K562 (cell line): ENCODE data around the gene GNPTAB. TPM values are rescaled to one million over a fixed set of nuclear protein-coding genes. Genes with fewer than 3 reads are reported as not detected.

ENCODE experiments used
- ATAC-seq: fragments of 200-7000 bp; cut with Tn5 transposase; 3 replicates; pipeline ENCODE4 v1.9.1; 2020; ENCODE audit warnings: moderate library complexity
- BruUV-seq: library from RNA; stranded (reverse); fragments of 400-500 nt; replicated peaks from 2 replicates; lab custom pipeline; 2021; lab: Mats Ljungman, UMichigan
- CTCF ChIA-PET: fragments of 300-600 bp; formaldehyde crosslinking; extraction: SDS; loops from one replicate; lab custom pipeline; 2021; ENCODE audit warnings: low intra/inter-chr PET ratio; lab: Yijun Ruan, JAX
- POLR2A ChIA-PET: fragments of 300-600, 350-650 bp; sonication (Branson Sonifier 250); formaldehyde crosslinking; extraction: SDS; loops from one replicate; lab custom pipeline; 2021; ENCODE audit warnings: antibody characterized with exemption, inconsistent platforms; lab: Yijun Ruan, JAX
- DNase-seq, 4 experiments: peaks; one replicate each; pipeline versions ENCODE4 v3.0.0 to v3.0.0-alpha.2; 2011 to 2018; ENCODE audit warnings: low spot score in 3 of 4, mixed read lengths in 3 of 4; ENCODE audit errors: extremely low read depth in 1 of 4
- FAIRE-seq: peaks from 2 replicates; lab custom pipeline; 2011; peaks lifted over from hg19 to GRCh38; lab: Jason Lieb, UNC
- H2AFZ ChIP-seq: 2 replicates; pipeline ENCODE4 v1.6.0; 2011; ENCODE audit warnings: low read depth, low read length, control low read depth, inconsistent platforms
- H3K27ac ChIP-seq: fragments of 200-600 bp; 3 replicates; pipeline ENCODE4 v1.8.0; 2011; ENCODE audit warnings: low read depth, mild to moderate bottlenecking, control low read depth, inconsistent platforms, low read length, moderate library complexity, mixed read lengths; ENCODE audit errors: extremely low read depth
- H3K27me3 ChIP-seq, 2 experiments: fragments of 300-600 bp in 1 of 2; 2 replicates in 1 of 2; 3 replicates in 1 of 2; pipeline versions ENCODE4 v1.6.0 to v1.8.0; 2011; ENCODE audit warnings: inconsistent platforms in 2 of 2, low read length in 2 of 2, mild to moderate bottlenecking in 1 of 2, mixed read lengths in 1 of 2, moderate library complexity in 1 of 2; ENCODE audit not compliant: control insufficient read depth in 2 of 2, insufficient read depth in 2 of 2
- H3K36me3 ChIP-seq: fragments of 300-600 bp; 3 replicates; pipeline ENCODE4 v1.8.0; 2011; ENCODE audit warnings: mild to moderate bottlenecking, low read length, inconsistent platforms; ENCODE audit not compliant: control insufficient read depth, insufficient read depth
- H3K4me1 ChIP-seq, 2 experiments: fragments of 200-600 bp in 1 of 2; replicated peaks in 1 of 2; 2 replicates in 1 of 2; 3 replicates in 1 of 2; pipeline versions ENCODE4 v1.5.1 to v1.8.0; 2011; ENCODE audit warnings: inconsistent platforms in 2 of 2, low read length in 2 of 2, mild to moderate bottlenecking in 1 of 2, mixed read lengths in 1 of 2, moderate library complexity in 1 of 2; ENCODE audit not compliant: control insufficient read depth in 2 of 2, insufficient read depth in 2 of 2
- H3K4me2 ChIP-seq: 2 replicates; pipeline ENCODE4 v1.6.1; 2011; ENCODE audit warnings: low read length, control low read depth, inconsistent platforms, mixed read lengths; ENCODE audit not compliant: insufficient read depth
- H3K4me3 ChIP-seq: fragments of 200-600 bp; sonication (generic), shearing (Covaris generic); 2 replicates; pipeline ENCODE4 v1.5.1; 2016; ENCODE audit warnings: control low read depth, inconsistent platforms
- H3K79me2 ChIP-seq: fragments of 200-600 bp; 3 replicates; pipeline ENCODE4 v1.8.0; 2011; ENCODE audit warnings: low read length, inconsistent platforms; ENCODE audit not compliant: control insufficient read depth, insufficient read depth
- H3K9ac ChIP-seq, 2 experiments: 2 replicates each; pipeline versions ENCODE4 v1.6.0 to v1.6.1; 2011; ENCODE audit warnings: low read depth in 2 of 2, low read length in 2 of 2, control low read depth in 1 of 2, inconsistent platforms in 1 of 2, mild to moderate bottlenecking in 1 of 2, mixed read lengths in 1 of 2; ENCODE audit not compliant: insufficient read depth in 1 of 2
- H3K9me1 ChIP-seq: one replicate; pipeline ENCODE4 v1.6.0; 2011; ENCODE audit warnings: inconsistent platforms, mild to moderate bottlenecking, low read length, moderate library complexity; ENCODE audit not compliant: control insufficient read depth, insufficient read depth
- H3K9me3 ChIP-seq: replicated peaks from 2 replicates; pipeline ENCODE4 v1.5.1; 2011; ENCODE audit warnings: low read depth, low read length, inconsistent platforms; ENCODE audit not compliant: control insufficient read depth, insufficient read depth
- H4K20me1 ChIP-seq: replicated peaks from 2 replicates; pipeline ENCODE4 v1.6.1; 2011; ENCODE audit warnings: low read length, inconsistent platforms, mixed read lengths; ENCODE audit not compliant: control insufficient read depth, insufficient read depth
- ADNP ChIP-seq: fragments of 200-800 bp; sonication (Bioruptor generic); IDR thresholded peaks from 2 replicates; pipeline ENCODE4 v1.6.1; 2016; ENCODE audit warnings: missing genetic modification characterization, missing compliant biosample characterization
- ATF7 ChIP-seq: fragments of 450-650 bp; IDR thresholded peaks from 2 replicates; pipeline ENCODE4 v1.7.1; 2014; ENCODE audit warnings: mild to moderate bottlenecking, moderate library complexity
- COPS2 ChIP-seq: fragments of 450-650 bp; conservative IDR thresholded peaks from 2 replicates; pipeline ENCODE4 v1.6.1; 2016; ENCODE audit warnings: mild to moderate bottlenecking, moderate library complexity
- FOXA3 ChIP-seq, 2 experiments: fragments of 450-650 bp in 1 of 2; sonication (generic) in 1 of 2; formaldehyde crosslinking; IDR thresholded peaks in 1 of 2; conservative IDR thresholded peaks in 1 of 2; 2 replicates each; pipeline versions ENCODE4 v1.4.0 to v1.8.0; 2020 to 2022; ENCODE audit warnings: mild to moderate bottlenecking in 2 of 2, missing genetic modification reagents in 1 of 2
- HCFC1 ChIP-seq: IDR thresholded peaks from 2 replicates; pipeline ENCODE4 v1.6.1; 2012; ENCODE audit warnings: low read depth, low read length, improper control_type of control experiment
- HDAC3 ChIP-seq: fragments of 450-650 bp; IDR thresholded peaks from 2 replicates; pipeline ENCODE4 v1.6.1; 2018; ENCODE audit warnings: borderline replicate concordance, mild to moderate bottlenecking, moderate library complexity; ENCODE audit not compliant: partially characterized antibody
- HOXB6 ChIP-seq: fragments of 250-450 bp; sonication (Bioruptor Pico); IDR thresholded peaks from 2 replicates; pipeline ENCODE4 v1.5.1; 2022; ENCODE audit warnings: mild to moderate bottlenecking, borderline replicate concordance
- IRF2 ChIP-seq: sonication (generic); formaldehyde crosslinking; IDR thresholded peaks from 2 replicates; pipeline ENCODE4 v1.8.1; 2022; ENCODE audit warnings: mild to moderate bottlenecking, missing genetic modification reagents
- KLF13 ChIP-seq: fragments of 450-650 bp; IDR thresholded peaks from 2 replicates; pipeline ENCODE4 v1.6.1; 2016; ENCODE audit warnings: missing genetic modification characterization, low read depth, mild to moderate bottlenecking, missing compliant biosample characterization, moderate library complexity, borderline replicate concordance
- POLR2A ChIP-seq: fragments of 450-650 bp; conservative IDR thresholded peaks from 2 replicates; pipeline ENCODE4 v1.6.1; 2016
- POLR2B ChIP-seq: fragments of 450-650 bp; IDR thresholded peaks from 2 replicates; pipeline ENCODE4 v1.6.1; 2018; ENCODE audit warnings: low read depth; ENCODE audit not compliant: partially characterized antibody
- SUPT5H ChIP-seq: fragments of 450-650 bp; IDR thresholded peaks from 2 replicates; pipeline ENCODE4 v1.6.1; 2016
- YBX1 ChIP-seq: fragments of 450-650 bp; IDR thresholded peaks from 2 replicates; pipeline ENCODE4 v1.7.1; 2016; ENCODE audit warnings: mild to moderate bottlenecking
- ZNF696 ChIP-seq: fragments of 250-450 bp; sonication (Bioruptor Pico); conservative IDR thresholded peaks from 2 replicates; pipeline ENCODE4 v1.4.0; 2020; ENCODE audit warnings: mild to moderate bottlenecking, moderate library complexity
- in situ Hi-C: fragments of 300-500 bp; cut with MboI; formaldehyde crosslinking; loops from 4 replicates; pipeline ENCODE4 v1.15.0; 2018; ENCODE audit warnings: inconsistent platforms, mixed read lengths
- intact Hi-C: fragments of 100-400 bp; cut with micrococcal nuclease; formaldehyde crosslinking; loops from 2 replicates; pipeline ENCODE4 v1.14.2; 2022
- polyA plus RNA-seq, 8 experiments: library from polyadenylated mRNA; depleted of rRNA in 4 of 8; stranded (reverse) in 5 of 8; unstranded in 3 of 8; fragments of >200 nt; fragmentation: Nextera tagmentation in 2 of 8; fragmentation: Illumina TruSeq in 1 of 8; extraction: Ambion mirVana in 2 of 8; extraction: Trizol in 1 of 8; gene quantifications; 2 replicates each; pipeline versions ENCODE4 v1.2.1 to v1.2.3, GENCODE V29; 2011 to 2014; ENCODE audit warnings: inconsistent platforms in 1 of 8, missing spikeins in 1 of 8
- total RNA-seq, 7 experiments: library from RNA; depleted of rRNA in 6 of 7; stranded (reverse); fragments of >200 nt in 6 of 7; fragmentation: Illumina TruSeq in 2 of 7; extraction: Trizol in 2 of 7; gene quantifications; 2 replicates each; pipeline versions ENCODE4 v1.2.1 to v1.2.3, GENCODE V29; 2011 to 2021; ENCODE audit warnings: low replicate concordance in 1 of 7
- TF ChIP-seq, protein P1 (sequence below): fragments of 450-650 bp; formaldehyde crosslinking; IDR thresholded peaks from 2 replicates; pipeline ENCODE4 v1.4.0; 2020; ENCODE audit warnings: mild to moderate bottlenecking, moderate library complexity
- TF ChIP-seq, protein P2 (sequence below): IDR thresholded peaks from 2 replicates; pipeline ENCODE4 v1.6.1; 2012; ENCODE audit warnings: low read depth, low read length, improper control_type of control experiment, borderline replicate concordance
- TF ChIP-seq, protein P3 (sequence below): fragments of 250-450 bp; sonication (Bioruptor Pico); IDR thresholded peaks from 2 replicates; pipeline ENCODE4 v1.5.0; 2021; ENCODE audit warnings: mild to moderate bottlenecking, borderline replicate concordance

Gene GNPTAB
- total and polyA plus RNA-seq, 9 of the 15 experiments (the other 6 are each of a cell fraction or from before 2014, with no cell fraction given) = 5.9 to 23.2 (median 19.3) TPM

DNA sequence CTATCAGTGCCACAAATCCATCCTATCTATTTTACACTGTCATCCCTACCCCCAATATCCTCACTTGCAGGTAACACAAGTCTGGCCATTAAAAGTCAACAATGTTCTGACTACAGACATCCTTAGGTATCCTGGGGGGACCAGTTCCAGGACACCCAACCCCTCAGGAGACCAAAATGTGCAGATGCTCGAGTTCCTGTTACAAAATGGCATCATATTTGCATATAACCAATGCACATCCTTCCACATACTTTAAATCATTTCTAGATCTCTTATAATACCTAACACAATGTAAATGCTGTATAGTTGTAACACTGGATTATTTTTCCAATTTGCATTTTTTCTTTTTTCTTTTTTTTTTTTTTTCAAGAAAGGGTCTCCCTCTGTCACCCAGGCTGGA lies 98.4 kb downstream of the GNPTAB start (continued):
- TF ChIP-seq, protein P1, sequence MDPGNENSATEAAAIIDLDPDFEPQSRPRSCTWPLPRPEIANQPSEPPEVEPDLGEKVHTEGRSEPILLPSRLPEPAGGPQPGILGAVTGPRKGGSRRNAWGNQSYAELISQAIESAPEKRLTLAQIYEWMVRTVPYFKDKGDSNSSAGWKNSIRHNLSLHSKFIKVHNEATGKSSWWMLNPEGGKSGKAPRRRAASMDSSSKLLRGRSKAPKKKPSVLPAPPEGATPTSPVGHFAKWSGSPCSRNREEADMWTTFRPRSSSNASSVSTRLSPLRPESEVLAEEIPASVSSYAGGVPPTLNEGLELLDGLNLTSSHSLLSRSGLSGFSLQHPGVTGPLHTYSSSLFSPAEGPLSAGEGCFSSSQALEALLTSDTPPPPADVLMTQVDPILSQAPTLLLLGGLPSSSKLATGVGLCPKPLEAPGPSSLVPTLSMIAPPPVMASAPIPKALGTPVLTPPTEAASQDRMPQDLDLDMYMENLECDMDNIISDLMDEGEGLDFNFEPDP (CRISPR knock-in tag) = no peak
- TF ChIP-seq ZNF696 (CRISPR knock-in tag) (no peak), IRF2 (CRISPR knock-in tag) (no peak), ADNP (tag) (no peak), ATF7 (no peak), HOXB6 (CRISPR knock-in tag) (no peak), FOXA3 (CRISPR knock-in tag; conservative IDR thresholded peaks at IDR 0.05 in 1 of 2, IDR thresholded peaks at IDR 0.05 in 1 of 2) (no peak)

DNA sequence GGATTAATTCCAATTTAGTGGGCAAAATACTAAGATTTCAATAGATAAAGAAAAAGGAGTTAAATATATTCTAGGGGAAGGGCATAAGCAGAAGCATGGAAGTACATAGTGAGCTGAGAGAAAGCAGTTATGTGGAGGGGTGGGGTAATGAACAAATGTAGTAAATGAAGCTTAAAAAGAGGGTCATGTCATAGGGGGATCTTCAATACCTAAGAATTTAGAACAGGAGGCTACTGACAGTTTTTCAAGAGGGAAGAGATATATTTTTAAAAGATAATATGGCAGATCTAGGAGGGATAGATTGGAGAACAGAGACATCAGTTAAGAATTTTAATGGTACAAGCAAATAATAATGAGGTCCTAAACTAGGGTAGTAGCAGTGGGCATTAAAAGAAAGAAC lies 100.9 kb downstream of the GNPTAB start:
- Histone ChIP-seq H3K9ac (no peak overlapping the region), H4K20me1 (no peaks in the 10 kb centered on the region), H3K4me3 (no peak overlapping the region), H3K4me2 (no peak overlapping the region), H2AFZ (no peak overlapping the region), H3K36me3 (peaks cover 91% of the 10 kb centered on the region), H3K27ac (no peak overlapping the region), H3K9me3 (no peaks in the 10 kb centered on the region), H3K4me1 (no peaks in the 10 kb centered on the region), H3K27me3 (no peaks in the 10 kb centered on the region), H3K9me1 (no peaks in the 10 kb centered on the region), H3K79me2 (no peaks in the 10 kb centered on the region)
- ChIA-PET CTCF (no interaction called here), POLR2A (interaction anchor here (0.9 to 1.6 kb wide), 2 partner anchors 15 to 100 kb away, joined by 3 read pairs; no protein-coding TSS in a partner anchor)
- BruUV-seq = no TSS peak
- in situ Hi-C loops = no loop called here
- intact Hi-C loops = no loop called here
- DNase-seq (no peak), ATAC-seq (peak; percentile 66), FAIRE-seq (no peak)
- no peak for TF ChIP-seq KLF13 (tag)
- peak; percentile 60 for TF ChIP-seq POLR2B
- peak; percentile 58; the same call in 1 of the 2 replicates for TF ChIP-seq POLR2A
- TF ChIP-seq, protein P2, sequence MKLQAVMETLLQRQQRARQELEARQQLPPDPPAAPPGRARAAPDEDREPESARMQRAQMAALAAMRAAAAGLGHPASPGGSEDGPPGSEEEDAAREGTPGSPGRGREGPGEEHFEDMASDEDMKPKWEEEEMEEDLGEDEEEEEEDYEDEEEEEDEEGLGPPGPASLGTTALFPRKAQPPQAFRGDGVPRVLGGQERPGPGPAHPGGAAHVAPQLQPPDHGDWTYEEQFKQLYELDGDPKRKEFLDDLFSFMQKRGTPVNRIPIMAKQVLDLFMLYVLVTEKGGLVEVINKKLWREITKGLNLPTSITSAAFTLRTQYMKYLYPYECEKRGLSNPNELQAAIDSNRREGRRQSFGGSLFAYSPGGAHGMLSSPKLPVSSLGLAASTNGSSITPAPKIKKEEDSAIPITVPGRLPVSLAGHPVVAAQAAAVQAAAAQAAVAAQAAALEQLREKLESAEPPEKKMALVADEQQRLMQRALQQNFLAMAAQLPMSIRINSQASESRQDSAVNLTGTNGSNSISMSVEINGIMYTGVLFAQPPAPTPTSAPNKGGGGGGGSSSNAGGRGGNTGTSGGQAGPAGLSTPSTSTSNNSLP = no peak
- TF ChIP-seq YBX1 = no peak
- no peak for TF ChIP-seq HDAC3
- TF ChIP-seq, protein P3, sequence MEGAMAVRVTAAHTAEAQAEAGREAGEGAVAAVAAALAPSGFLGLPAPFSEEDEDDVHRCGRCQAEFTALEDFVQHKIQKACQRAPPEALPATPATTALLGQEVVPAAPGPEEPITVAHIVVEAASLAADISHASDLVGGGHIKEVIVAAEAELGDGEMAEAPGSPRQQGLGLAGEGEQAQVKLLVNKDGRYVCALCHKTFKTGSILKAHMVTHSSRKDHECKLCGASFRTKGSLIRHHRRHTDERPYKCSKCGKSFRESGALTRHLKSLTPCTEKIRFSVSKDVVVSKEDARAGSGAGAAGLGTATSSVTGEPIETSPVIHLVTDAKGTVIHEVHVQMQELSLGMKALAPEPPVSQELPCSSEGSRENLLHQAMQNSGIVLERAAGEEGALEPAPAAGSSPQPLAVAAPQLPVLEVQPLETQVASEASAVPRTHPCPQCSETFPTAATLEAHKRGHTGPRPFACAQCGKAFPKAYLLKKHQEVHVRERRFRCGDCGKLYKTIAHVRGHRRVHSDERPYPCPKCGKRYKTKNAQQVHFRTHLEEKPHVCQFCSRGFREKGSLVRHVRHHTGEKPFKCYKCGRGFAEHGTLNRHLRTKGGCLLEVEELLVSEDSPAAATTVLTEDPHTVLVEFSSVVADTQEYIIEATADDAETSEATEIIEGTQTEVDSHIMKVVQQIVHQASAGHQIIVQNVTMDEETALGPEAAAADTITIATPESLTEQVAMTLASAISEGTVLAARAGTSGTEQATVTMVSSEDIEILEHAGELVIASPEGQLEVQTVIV (CRISPR knock-in tag) = 0 out of 2 replicates have a peak, but pooled peaks have one; percentile 48
- TF ChIP-seq HCFC1 = no peak
- no peak for TF ChIP-seq COPS2
- TF ChIP-seq SUPT5H = peak; percentile 65
